Panc1 (cell line): ENCODE results near the gene SUPT20H.

Source experiments
- POLR2AphosphoS5 ChIP-seq: IDR thresholded peaks from 2 replicates; pipeline ENCODE4 v1.6.1; 2012; ENCODE audit warnings: mild to moderate bottlenecking, low read depth, low read length, moderate library complexity
- TF ChIP-seq, protein P1 (sequence below): fragments of 450-650 bp; IDR thresholded peaks from 2 replicates; pipeline ENCODE4 v1.5.1; 2017; ENCODE audit warnings: mild to moderate bottlenecking
- TF ChIP-seq, protein P2 (sequence below), 2 experiments: IDR thresholded peaks; 2 replicates each; pipeline ENCODE4 v1.6.1; 2011 to 2012; ENCODE audit warnings: low read depth in 2 of 2, control low read depth in 1 of 2, low read length in 1 of 2, mild to moderate bottlenecking in 1 of 2, moderate library complexity in 1 of 2; ENCODE audit not compliant: insufficient read depth in 1 of 2

DNA sequence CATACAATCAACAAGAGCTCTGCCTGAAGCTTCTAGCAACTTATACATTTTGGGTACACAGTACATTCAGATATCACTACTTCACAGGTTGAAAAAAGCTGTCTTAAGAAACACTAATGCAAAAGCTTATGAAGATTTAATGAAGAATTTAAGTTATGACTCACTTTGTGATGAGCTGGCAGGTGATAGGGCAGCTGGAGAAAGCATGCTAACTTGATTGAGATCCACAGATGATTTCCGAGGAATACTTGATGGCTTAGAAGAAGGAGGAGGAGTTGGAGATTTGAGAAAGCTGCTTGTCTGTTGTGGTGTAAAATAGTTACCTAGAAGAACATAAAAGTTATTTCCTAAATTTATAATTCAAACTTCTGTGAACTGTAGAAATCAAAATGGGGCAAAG is 35.6 kb downstream of the SUPT20H start:
- TF ChIP-seq, protein P1, sequence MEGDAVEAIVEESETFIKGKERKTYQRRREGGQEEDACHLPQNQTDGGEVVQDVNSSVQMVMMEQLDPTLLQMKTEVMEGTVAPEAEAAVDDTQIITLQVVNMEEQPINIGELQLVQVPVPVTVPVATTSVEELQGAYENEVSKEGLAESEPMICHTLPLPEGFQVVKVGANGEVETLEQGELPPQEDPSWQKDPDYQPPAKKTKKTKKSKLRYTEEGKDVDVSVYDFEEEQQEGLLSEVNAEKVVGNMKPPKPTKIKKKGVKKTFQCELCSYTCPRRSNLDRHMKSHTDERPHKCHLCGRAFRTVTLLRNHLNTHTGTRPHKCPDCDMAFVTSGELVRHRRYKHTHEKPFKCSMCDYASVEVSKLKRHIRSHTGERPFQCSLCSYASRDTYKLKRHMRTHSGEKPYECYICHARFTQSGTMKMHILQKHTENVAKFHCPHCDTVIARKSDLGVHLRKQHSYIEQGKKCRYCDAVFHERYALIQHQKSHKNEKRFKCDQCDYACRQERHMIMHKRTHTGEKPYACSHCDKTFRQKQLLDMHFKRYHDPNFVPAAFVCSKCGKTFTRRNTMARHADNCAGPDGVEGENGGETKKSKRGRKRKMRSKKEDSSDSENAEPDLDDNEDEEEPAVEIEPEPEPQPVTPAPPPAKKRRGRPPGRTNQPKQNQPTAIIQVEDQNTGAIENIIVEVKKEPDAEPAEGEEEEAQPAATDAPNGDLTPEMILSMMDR = no peak
- no peak for TF ChIP-seq POLR2AphosphoS5
- TF ChIP-seq, protein P2, sequence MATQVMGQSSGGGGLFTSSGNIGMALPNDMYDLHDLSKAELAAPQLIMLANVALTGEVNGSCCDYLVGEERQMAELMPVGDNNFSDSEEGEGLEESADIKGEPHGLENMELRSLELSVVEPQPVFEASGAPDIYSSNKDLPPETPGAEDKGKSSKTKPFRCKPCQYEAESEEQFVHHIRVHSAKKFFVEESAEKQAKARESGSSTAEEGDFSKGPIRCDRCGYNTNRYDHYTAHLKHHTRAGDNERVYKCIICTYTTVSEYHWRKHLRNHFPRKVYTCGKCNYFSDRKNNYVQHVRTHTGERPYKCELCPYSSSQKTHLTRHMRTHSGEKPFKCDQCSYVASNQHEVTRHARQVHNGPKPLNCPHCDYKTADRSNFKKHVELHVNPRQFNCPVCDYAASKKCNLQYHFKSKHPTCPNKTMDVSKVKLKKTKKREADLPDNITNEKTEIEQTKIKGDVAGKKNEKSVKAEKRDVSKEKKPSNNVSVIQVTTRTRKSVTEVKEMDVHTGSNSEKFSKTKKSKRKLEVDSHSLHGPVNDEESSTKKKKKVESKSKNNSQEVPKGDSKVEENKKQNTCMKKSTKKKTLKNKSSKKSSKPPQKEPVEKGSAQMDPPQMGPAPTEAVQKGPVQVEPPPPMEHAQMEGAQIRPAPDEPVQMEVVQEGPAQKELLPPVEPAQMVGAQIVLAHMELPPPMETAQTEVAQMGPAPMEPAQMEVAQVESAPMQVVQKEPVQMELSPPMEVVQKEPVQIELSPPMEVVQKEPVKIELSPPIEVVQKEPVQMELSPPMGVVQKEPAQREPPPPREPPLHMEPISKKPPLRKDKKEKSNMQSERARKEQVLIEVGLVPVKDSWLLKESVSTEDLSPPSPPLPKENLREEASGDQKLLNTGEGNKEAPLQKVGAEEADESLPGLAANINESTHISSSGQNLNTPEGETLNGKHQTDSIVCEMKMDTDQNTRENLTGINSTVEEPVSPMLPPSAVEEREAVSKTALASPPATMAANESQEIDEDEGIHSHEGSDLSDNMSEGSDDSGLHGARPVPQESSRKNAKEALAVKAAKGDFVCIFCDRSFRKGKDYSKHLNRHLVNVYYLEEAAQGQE (IDR thresholded peaks at IDR 0.05; ENCODE audit: insufficient read depth in 1 of 2, low read depth in 2 of 2, low read length in 1 of 2) = no peak
